GM18502 (cell line): ENCODE data around the gene HSPA12B.

Source experiments
- ATAC-seq: cut with Tn5 transposase; IDR thresholded peaks from one replicate; pipeline ENCODE4 v1.9.1; 2021; ENCODE audit warnings: mild to moderate bottlenecking; ENCODE audit not compliant: unreplicated experiment, poor library complexity

HSPA12B gene

GRCh38 chr20:3702611-3703391 is 29.7 kb upstream of the HSPA12B start:
- ATAC-seq = no peak

GRCh38 chr20:3704087-3704486 is 28.4 kb upstream of the HSPA12B start:
- no peak for ATAC-seq

GRCh38 chr20:3705491-3705969 is 27.0 kb upstream of the HSPA12B start:
- no peak for ATAC-seq

GRCh38 chr20:3705970-3706739 is 26.3 kb upstream of the HSPA12B start:
- ATAC-seq = no peak

GRCh38 chr20:3706774-3707507 is 25.5 kb upstream of the HSPA12B start:
- ATAC-seq = no peak

GRCh38 chr20:3707508-3707899 is 25.0 kb upstream of the HSPA12B start:
- ATAC-seq = no peak

- ATAC-seq = no peak
Observed at GRCh38 chr20:3710011-3710466, 22.4 kb upstream of the HSPA12B start.

- ATAC-seq = no peak
Observed at GRCh38 chr20:3710703-3711483, 21.6 kb upstream of the HSPA12B start.

GRCh38 chr20:3711484-3711941 is 21.0 kb upstream of the HSPA12B start:
- ATAC-seq = no peak

GRCh38 chr20:3712279-3712873 is 20.1 kb upstream of the HSPA12B start, which contains the start of gene SIGLEC1:
Gene SIGLEC1 (minus strand): TSS chr20:3712600. CDS start chr20:3707128, 5,472 bp downstream.
- ATAC-seq = no peak

- ATAC-seq = no peak
Observed at GRCh38 chr20:3714092-3714491, 18.4 kb upstream of the HSPA12B start.

- ATAC-seq = no peak
Observed at GRCh38 chr20:3716195-3716834, 16.2 kb upstream of the HSPA12B start.

GRCh38 chr20:3719046-3719445 is 13.4 kb upstream of the HSPA12B start:
- no peak for ATAC-seq

- no peak for ATAC-seq
Observed at GRCh38 chr20:3720068-3720467, 12.4 kb upstream of the HSPA12B start.

- ATAC-seq = no peak
Observed at GRCh38 chr20:3720626-3721025, 11.9 kb upstream of the HSPA12B start.

GRCh38 chr20:3721912-3722311 is 10.6 kb upstream of the HSPA12B start:
- ATAC-seq = no peak

GRCh38 chr20:3723284-3723683 is 9.2 kb upstream of the HSPA12B start:
- no peak for ATAC-seq

- ATAC-seq = no peak
Observed at GRCh38 chr20:3724356-3724755, 8.1 kb upstream of the HSPA12B start.
